ENCODE results near the gene ATP1A1.

GRCh38 chr1:116389013-116389412, 16.0 kb downstream of the ATP1A1 start:
- TF ChIP-seq MAX (CRISPR knock-in tag; IDR thresholded peaks at IDR 0.05) (no peak), ZHX1 (conservative IDR thresholded peaks at IDR 0.05; ENCODE audit: low read length) (no peak), CHD2 (IDR thresholded peaks at IDR 0.05; ENCODE audit: low read depth, low read length) (no peak), TRIM28 (IDR thresholded peaks at IDR 0.05) (no peak), L3MBTL2 (IDR thresholded peaks at IDR 0.05) (no peak), SP1 (CRISPR knock-in tag; IDR thresholded peaks at IDR 0.05) (no peak), NCOR1 (IDR thresholded peaks at IDR 0.05) (no peak), ZNF224 (CRISPR knock-in tag; IDR thresholded peaks at IDR 0.05) (no peak)
